ENCODE measurements around the gene SKI.

SKI gene

GRCh38 chr1:2352341-2352896 is 124.3 kb downstream of the SKI start:
- no peak for DNase-seq (ENCODE audit: low spot score)

GRCh38 chr1:2352897-2353550 is 124.9 kb downstream of the SKI start:
- DNase-seq (ENCODE audit: low spot score): no peak

- no peak for DNase-seq (ENCODE audit: low spot score)
These were observed 125.7 kb downstream of the SKI start for GRCh38 chr1:2353551-2354438.

- DNase-seq (ENCODE audit: low spot score): no peak
These were observed 126.6 kb downstream of the SKI start for GRCh38 chr1:2354511-2355372.

GRCh38 chr1:2355373-2356261 is 127.5 kb downstream of the SKI start:
- DNase-seq (ENCODE audit: low spot score): no peak

GRCh38 chr1:2356401-2356800 is 128.3 kb downstream of the SKI start:
- DNase-seq (ENCODE audit: low spot score): no peak

GRCh38 chr1:2356911-2357845 is 129.1 kb downstream of the SKI start:
- DNase-seq (ENCODE audit: low spot score): no peak

- DNase-seq (ENCODE audit: low spot score): no peak
These were observed 130.0 kb downstream of the SKI start for GRCh38 chr1:2358072-2358471.

- no peak for DNase-seq (ENCODE audit: low spot score)
These were observed 130.8 kb downstream of the SKI start for GRCh38 chr1:2358651-2359640.
